Thoracic aorta (tissue), 2 donors: ENCODE measurements around the gene OR52A1. TPM values are rescaled to one million over a fixed set of nuclear protein-coding genes. Genes with fewer than 3 reads are reported as not detected.

Source experiments
- ATAC-seq: fragments of 150-250 bp; one replicate; pipeline ENCODE4 v1.8.0; 2017; ENCODE audit warnings: low read depth; ENCODE audit not compliant: insufficient number of reproducible peaks, low FRiP score
- DNase-seq: peaks from one replicate; pipeline ENCODE4 v3.0.0-alpha.2; 2020; ENCODE audit warnings: low spot score
- H3K27ac ChIP-seq, 2 donors: fragments of 200-600 bp; sonication (generic); 1 replicate in 1 of 2; 2 replicates in 1 of 2; pipeline ENCODE4 v1.5.1; 2016; ENCODE audit warnings: mild to moderate bottlenecking in 2 of 2, moderate library complexity in 2 of 2
- H3K27me3 ChIP-seq: fragments of 200-600 bp; sonication (generic); replicated peaks from 2 replicates; pipeline ENCODE4 v1.6.0; 2016; ENCODE audit warnings: mild to moderate bottlenecking; ENCODE audit not compliant: insufficient read depth
- H3K36me3 ChIP-seq: fragments of 200-600 bp; sonication (generic); one replicate; pipeline ENCODE4 v1.5.1; 2016
- H3K4me1 ChIP-seq, 2 donors: fragments of 200-600 bp; sonication (generic); 1 replicate in 1 of 2; 2 replicates in 1 of 2; pipeline versions ENCODE4 v1.5.1 to v1.6.0; 2016; ENCODE audit warnings: low read depth in 2 of 2, mild to moderate bottlenecking in 1 of 2; ENCODE audit not compliant: control insufficient read depth in 1 of 2
- H3K4me3 ChIP-seq: fragments of 200-600 bp; sonication (generic); 2 replicates; pipeline ENCODE4 v1.5.1; 2016; ENCODE audit warnings: mild to moderate bottlenecking
- H3K9me3 ChIP-seq: fragments of 200-600 bp; sonication (generic); 2 replicates; pipeline ENCODE4 v1.5.1; 2016
- total RNA-seq, 2 donors: library from RNA; depleted of rRNA; stranded (reverse); fragments of >200 nt; gene quantifications; one replicate each; pipeline versions ENCODE4 v1.1.0 to v1.2.3, GENCODE V29; 2016
- TF ChIP-seq, protein P1 (sequence below): fragments of 200-600 bp; sonication (generic); IDR thresholded peaks from one replicate; pipeline ENCODE4 v1.5.1; 2019; ENCODE audit warnings: antibody characterized with exemption

Gene OR52A1
- total RNA-seq, 2 donors from 2014 or later: not detected

DNA sequence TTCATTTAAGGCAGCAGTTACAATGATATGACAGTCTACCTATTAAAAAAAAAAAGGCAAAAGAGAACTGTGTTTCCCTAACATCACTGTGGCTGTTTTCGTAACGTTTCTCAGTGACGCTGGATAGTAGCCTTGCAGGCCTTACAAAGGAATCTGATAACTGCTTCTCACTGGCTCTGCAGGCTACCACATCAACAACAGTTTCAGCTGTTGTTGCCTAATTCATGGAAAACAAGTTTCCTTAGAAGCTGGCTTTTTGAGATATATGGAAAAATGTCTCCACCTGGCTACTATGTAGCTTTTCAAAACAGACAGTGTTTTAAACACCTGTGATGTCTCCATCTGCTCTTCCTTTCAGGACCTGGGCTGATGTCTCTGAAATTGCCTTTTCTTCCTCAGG lies 42.2 kb upstream of the OR52A1 start:
- H3K36me3 ChIP-seq: no peaks in the 10 kb centered on the region
- ATAC-seq (no peak), DNase-seq (no peak)
- H3K27ac ChIP-seq: no peak overlapping the region
- TF ChIP-seq, protein P1, sequence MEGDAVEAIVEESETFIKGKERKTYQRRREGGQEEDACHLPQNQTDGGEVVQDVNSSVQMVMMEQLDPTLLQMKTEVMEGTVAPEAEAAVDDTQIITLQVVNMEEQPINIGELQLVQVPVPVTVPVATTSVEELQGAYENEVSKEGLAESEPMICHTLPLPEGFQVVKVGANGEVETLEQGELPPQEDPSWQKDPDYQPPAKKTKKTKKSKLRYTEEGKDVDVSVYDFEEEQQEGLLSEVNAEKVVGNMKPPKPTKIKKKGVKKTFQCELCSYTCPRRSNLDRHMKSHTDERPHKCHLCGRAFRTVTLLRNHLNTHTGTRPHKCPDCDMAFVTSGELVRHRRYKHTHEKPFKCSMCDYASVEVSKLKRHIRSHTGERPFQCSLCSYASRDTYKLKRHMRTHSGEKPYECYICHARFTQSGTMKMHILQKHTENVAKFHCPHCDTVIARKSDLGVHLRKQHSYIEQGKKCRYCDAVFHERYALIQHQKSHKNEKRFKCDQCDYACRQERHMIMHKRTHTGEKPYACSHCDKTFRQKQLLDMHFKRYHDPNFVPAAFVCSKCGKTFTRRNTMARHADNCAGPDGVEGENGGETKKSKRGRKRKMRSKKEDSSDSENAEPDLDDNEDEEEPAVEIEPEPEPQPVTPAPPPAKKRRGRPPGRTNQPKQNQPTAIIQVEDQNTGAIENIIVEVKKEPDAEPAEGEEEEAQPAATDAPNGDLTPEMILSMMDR: no peak
- no peak overlapping the region for H3K4me3 ChIP-seq
- H3K9me3 ChIP-seq: no peaks in the 10 kb centered on the region
- no peaks in the 10 kb centered on the region for H3K27me3 ChIP-seq
- H3K4me1 ChIP-seq: no peaks in the 10 kb centered on the region

DNA sequence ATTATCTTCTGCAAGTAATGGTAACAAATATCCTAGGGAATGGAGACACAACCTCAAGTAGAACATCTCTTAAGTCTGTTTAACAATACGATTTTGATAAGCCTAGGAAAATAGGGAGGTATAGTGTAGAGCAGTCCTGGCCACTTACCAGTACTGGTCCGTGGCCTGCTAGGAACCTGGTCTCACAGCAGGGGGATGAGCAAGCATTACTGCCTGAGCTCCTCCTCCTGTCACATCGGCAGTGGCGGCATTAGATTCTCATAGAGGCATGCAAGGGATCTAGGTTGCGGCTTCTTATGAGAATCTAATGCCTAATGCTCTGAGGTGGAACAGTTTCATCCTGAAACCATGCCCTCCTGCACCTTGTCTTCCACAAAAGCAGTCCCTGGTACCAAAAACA lies 41.5 kb upstream of the OR52A1 start:
- no peak overlapping the region for H3K27ac ChIP-seq
- no peak for DNase-seq
- H3K4me1 ChIP-seq: no peaks in the 10 kb centered on the region
- TF ChIP-seq, protein P1: no peak
- no peaks in the 10 kb centered on the region for H3K9me3 ChIP-seq
- no peak for ATAC-seq
- no peaks in the 10 kb centered on the region for H3K27me3 ChIP-seq
- no peak overlapping the region for H3K4me3 ChIP-seq
- H3K36me3 ChIP-seq: no peaks in the 10 kb centered on the region

DNA sequence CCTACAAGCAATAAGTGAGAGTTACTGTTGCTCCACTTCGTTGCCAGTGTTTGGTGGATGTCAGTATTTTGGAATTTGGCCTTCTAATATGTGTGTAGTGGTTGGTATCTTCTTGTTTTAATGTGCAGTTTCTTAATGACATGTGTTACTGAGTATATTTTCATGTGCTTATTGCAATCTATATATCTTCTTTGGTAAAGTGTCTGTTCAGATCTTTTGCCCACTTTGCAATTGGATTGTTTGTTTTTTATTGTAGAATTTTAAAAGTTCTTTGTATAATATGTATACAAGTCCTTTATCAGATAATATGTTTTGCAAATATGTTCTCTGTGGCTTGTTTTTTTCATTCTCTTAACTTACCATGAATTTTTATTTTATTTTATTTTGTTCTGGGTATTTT lies 38.2 kb upstream of the OR52A1 start:
- Histone ChIP-seq H3K9me3 (peaks cover 3% of the 10 kb centered on the region), H3K27me3 (no peaks in the 10 kb centered on the region), H3K4me3 (no peak overlapping the region), H3K36me3 (no peaks in the 10 kb centered on the region), H3K27ac (no peak overlapping the region), H3K4me1 (no peaks in the 10 kb centered on the region)
- DNase-seq (no peak), ATAC-seq (no peak)
- TF ChIP-seq, protein P1: no peak

DNA sequence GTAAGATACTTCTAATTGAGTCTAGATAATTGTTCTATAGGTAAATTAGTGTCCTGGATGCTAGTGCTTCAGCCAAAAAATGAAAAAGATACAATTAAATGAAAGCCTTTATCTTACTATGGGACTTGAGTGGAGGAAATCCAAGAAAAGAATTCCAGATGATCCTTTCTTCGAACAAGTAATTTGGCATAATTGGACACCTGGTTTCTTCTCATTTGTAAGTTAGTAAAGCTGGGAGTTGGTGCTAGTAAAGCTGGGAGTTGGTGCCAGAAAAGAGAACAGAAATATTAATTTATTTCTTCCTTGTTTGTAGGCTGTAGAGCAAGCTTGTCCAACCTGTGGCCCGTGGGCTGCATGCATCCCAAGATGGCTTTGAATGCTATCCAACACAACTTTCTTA lies 33.6 kb upstream of the OR52A1 start:
- TF ChIP-seq, protein P1: no peak
- no peak for DNase-seq

DNA sequence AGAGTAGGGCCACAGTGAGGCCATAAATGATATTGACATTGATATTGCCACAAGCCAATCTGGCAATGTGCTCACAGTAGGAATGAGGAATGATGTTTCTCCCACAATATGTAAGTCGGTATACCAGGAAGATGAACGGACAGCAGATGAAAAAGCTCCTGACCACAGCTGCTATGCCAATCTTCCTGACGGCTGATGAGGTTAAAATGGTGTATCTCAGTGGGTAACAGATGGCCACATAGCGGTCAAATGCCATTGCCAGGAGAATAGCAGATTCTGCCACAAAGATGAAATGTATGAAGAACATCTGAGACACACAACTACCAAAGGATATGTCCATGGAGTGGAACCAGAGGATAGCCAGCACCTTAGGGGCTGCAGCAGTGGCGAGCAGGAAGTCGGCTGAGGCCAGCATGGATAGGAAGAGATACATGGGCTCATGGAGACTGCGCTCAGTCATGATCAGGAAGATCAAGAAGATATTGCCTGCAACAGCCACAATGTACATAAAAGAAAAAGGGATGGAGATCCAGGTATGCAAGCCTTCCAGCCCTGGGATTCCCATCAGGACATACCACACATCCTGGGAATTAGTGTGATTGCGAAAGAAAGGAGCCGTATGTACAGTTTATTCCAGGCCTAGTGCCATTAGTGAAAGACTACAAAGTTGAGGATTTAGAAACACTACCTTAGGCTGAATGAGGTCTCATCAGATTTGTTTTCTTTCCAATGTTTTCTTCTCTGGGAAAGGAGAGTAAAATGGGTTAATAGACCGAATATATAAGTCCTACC lies 23.7 kb upstream of the OR52A1 start:
- Histone ChIP-seq H3K36me3 (no peaks in the 10 kb centered on the region), H3K4me1 (no peaks in the 10 kb centered on the region), H3K27me3 (no peaks in the 10 kb centered on the region), H3K27ac (no peak overlapping the region), H3K4me3 (no peak overlapping the region), H3K9me3 (no peaks in the 10 kb centered on the region)
- TF ChIP-seq, protein P1: no peak
- no peak for ATAC-seq
- DNase-seq: no peak

More for the DNA sequence above, 33.6 kb upstream of the OR52A1 start:
- H3K27ac ChIP-seq: no peak overlapping the region
- H3K4me1 ChIP-seq: no peaks in the 10 kb centered on the region
- H3K36me3 ChIP-seq: no peaks in the 10 kb centered on the region
- H3K27me3 ChIP-seq: no peaks in the 10 kb centered on the region
- no peak for ATAC-seq
- H3K4me3 ChIP-seq: no peak overlapping the region
- peaks cover 3% of the 10 kb centered on the region for H3K9me3 ChIP-seq
